Activated CD8-positive, alpha-beta memory T cell treated with anti-CD3 and anti-CD28 coated beads, Interleukin-2, amount 50 U/mL, for 24 hours (primary cell): ENCODE results near the gene SSTR4.
"Not testable (repeated sequence)": the region's sequence is repeated elsewhere in the genome, so short reads cannot be mapped to it uniquely, and the experiment has no call there.

Source experiments
- DNase-seq: peaks from one replicate; pipeline ENCODE4 v3.0.0-alpha.2; 2020; ENCODE audit errors: extremely low read depth

SSTR4 gene, protein sequence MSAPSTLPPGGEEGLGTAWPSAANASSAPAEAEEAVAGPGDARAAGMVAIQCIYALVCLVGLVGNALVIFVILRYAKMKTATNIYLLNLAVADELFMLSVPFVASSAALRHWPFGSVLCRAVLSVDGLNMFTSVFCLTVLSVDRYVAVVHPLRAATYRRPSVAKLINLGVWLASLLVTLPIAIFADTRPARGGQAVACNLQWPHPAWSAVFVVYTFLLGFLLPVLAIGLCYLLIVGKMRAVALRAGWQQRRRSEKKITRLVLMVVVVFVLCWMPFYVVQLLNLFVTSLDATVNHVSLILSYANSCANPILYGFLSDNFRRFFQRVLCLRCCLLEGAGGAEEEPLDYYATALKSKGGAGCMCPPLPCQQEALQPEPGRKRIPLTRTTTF

DNA sequence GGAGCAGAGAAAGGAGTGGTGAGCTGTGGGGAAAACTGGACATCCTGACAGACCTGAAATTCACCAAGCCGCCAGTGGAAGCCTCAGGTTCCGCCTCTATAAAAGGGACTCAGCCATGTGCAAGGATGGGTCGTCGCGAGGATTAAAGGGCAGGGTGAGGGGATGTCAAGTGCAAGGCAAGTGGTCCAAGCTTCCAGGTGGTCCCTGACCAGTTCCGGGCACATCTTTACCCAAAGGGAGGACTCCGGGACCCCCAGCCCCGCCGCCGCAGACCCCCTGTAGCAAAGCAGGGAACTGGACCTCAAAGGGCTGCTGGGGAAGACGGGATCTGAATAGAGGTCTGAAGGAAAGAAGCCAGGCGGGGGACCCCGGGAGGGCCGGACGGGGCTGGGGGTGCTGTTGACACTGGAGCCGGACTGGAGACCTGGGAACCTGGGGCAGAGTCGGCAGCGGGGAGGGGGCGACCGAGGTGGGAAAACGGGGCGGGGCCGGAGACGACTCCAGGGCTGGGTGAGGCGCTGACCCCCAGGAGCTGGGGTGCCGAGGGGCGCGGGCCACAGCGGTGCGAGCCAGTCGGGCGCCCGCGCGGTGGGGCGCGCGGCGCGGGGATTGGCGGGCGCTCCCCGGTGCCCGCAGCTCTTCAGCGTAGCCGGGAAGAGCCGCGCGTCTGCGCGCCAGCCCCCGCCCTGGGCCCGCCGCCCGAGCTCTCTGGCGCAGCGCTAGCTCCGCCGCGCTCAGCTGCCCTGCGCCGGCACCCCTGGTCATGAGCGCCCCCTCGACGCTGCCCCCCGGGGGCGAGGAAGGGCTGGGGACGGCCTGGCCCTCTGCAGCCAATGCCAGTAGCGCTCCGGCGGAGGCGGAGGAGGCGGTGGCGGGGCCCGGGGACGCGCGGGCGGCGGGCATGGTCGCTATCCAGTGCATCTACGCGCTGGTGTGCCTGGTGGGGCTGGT is at the start of gene SSTR4:
Gene SSTR4 (plus strand): TSS at position 592 of the 951 bp plus-strand sequence. CDS start 172 bp downstream, at position 764.
- DNase-seq, result no peak

GRCh38 chr20:22986601-22987000 is 48.5 kb upstream of the SSTR4 start:
- no peak for DNase-seq

DNA sequence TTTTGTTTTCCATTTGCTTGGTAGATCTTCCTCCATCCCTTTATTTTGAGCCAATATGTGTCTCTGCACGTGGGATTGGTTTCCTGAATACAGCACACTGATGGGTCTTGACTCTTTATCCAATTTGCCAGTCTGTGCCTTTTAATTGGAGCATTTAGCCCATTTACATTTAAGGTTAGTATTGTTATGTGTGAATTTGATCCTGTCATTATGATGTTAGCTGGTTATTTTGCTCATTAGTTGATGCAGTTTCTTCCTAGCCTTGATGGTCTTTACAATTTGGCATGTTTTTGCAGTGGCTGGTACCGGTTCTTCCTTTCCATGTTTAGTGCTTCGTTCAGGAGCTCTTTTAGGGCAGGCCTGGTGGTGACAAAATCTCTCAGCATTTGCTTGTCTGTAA is 43.7 kb upstream of the SSTR4 start:
- DNase-seq, result not testable (repeated sequence)

DNA sequence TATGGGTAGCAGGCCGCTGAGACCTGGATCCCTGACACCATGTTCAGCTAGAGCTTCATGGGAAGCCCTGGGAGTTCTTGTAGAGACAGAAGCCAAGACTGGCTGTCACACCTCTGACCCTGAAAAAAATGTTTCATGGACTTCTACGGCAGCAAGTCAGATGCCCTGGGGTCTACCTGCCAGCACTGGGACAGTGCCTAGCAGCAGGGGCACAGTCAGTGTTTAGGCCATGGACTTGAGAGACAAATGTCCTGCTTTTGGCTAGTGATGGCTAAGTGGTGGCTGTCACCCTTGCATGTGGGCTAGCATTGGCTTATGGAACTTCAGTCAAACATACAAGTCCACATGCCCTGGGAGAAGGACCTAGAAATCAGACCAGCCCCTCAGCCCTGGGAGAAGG is 41.3 kb upstream of the SSTR4 start:
- DNase-seq, result no peak

GRCh38 chr20:22995923-22996322 is 39.2 kb upstream of the SSTR4 start:
- no peak for DNase-seq

GRCh38 chr20:22998476-22998875 is 36.6 kb upstream of the SSTR4 start:
- DNase-seq, result no peak

- DNase-seq, result no peak
These were observed 35.4 kb upstream of the SSTR4 start for GRCh38 chr20:22999756-23000155.

DNA sequence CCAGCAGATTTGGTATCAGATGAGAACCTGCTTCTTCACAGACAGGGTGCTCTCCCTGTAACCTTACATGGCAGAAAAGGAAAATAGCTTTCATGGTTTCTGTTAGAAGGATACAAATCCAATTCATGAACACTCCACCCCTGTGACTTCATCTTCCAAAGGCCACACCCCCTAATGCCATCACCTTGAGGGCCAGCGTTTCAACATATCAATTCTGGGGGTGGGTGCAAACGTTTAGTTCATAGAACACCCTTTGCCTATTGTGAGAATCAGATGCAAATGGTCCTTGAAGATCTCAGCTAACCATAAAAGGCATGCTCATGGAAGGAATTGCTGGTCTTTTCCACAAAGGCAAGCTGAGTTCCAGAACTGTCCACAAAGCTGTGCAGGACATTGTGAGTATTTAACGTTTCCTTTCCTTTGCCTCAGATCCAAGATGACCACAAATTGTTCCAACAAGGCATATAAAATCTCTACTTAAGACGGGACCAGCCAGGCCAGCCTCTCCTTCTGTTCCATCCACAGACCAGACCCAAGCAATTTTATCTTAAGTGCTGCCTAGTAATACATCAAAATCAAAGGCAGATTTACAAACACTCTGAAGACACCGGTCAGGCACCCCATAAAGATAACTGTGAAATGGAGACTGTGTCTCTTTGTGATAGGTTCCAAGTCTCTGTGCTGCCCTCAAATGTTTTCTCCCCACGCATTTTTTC is 34.7 kb upstream of the SSTR4 start:
- DNase-seq, result no peak

DNA sequence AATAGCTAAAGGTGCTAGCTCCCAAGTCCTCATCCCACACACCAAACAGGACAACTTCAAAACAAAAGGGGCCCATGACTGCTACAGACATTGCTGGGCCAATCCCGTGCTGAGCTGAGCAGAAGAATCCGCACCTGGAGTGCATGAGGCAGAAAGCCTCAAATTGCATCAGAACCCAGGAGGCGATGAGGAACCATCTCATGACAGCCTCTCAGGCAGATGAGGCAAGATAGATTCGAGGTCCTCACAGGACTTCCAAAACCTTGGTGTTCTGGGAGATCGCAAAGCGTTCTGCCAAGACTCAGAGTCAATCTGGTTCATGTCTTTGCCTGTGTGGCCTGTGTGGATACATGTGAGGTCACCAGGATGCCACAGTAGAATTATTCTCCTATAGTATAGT is 32.8 kb upstream of the SSTR4 start:
- DNase-seq, result no peak

- no peak for DNase-seq
These were observed 32.0 kb upstream of the SSTR4 start for GRCh38 chr20:23003077-23003635.

- no peak for DNase-seq
These were observed 31.1 kb upstream of the SSTR4 start for GRCh38 chr20:23003881-23004460.

- DNase-seq, result no peak
These were observed 29.3 kb upstream of the SSTR4 start for GRCh38 chr20:23005776-23006175.

DNA sequence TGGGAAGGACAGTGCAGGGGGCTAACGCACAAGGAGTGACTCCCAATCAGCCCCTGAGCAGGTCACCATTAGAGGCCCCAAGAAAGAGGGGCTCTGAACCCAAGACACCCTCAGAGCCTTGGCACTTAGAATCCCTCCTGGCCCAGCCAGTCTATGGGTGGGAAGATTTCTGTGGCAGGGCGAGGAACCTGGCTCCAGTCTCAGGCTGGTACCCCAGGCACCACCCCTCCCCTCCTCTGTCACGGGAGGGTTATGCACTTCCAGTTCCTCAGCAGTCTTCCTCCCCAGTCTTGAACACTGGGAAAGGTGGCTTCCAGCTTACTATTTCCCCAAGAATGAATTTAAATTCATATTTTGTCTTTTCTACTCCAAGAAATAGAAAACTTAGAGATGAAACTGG is 27.6 kb upstream of the SSTR4 start:
- no peak for DNase-seq

DNA sequence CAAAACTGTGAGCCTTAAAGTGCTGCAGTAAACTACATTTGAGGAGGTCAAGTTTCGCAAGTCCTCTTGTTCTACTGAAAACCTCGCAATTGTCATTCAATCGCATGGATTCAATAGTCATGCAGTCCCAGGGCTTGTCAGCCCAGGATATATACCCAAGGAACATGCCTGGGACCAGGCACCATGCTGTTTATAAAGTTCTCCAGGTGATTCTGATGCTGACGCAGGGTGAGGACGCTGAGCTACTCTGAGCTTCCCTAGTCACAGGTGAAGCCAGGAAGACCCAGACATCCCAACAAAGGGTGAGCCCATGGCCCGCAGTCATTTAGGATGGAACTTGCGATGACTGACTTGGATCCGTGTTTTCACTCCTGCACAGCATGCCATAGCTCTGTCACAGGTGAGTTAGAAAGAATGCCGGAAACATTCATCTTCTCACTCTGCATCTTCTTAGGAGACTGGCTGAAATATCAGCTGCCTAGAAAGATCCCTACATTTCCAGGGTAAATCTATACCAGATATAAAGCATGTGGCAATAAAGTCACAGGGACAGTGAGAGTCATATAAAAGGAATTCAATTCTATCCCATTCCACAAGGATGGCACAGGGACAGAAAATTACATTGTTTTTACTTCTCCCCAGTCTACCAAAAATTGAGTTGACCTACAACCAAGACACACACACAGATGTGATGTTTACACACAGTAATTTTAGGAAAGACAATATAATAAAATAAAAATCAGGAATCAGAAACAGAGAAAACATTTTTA is 27.0 kb upstream of the SSTR4 start:
- DNase-seq, result no peak

DNA sequence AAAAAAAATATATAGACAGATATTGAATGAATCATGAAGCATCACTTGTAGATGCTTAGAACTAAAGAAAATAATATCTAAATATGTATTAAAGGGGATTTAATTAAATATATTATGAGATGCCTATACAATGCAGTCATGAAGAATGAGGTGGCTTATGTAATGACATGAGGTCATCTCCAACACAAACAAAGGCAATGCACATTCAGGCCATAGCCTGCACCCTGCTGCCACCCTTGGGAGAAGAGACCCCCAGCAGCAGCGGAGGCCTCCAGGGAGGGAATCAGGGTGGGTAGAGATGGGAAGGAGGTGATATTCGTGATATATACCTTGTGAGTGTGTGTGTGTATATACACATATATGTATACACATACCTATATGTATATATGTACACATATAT is 26.4 kb upstream of the SSTR4 start:
- no peak for DNase-seq

- no peak for DNase-seq
These were observed 25.5 kb upstream of the SSTR4 start for GRCh38 chr20:23009636-23010035.

DNA sequence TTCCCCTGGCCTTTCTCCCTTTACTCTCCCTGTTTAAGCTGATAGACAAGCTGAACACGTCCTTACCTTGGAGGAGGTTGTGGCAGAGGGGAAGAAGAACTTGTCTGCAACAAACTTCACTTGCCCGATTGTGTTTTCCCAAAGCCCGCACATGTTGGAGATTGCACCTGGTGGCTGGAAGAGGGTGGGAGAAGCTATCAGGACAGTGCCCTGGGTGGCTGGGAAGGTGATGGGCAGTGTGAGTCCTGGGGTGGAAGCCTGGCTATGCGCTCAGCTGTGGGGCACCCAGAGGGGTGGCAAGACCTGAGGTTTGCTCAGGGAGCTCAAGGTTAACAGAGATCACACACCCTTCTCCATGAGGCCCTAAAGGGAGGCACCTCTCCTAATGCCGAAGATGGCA is 25.0 kb upstream of the SSTR4 start:
- DNase-seq, result no peak

- DNase-seq, result no peak
These were observed 23.9 kb upstream of the SSTR4 start for GRCh38 chr20:23011008-23011721.

GRCh38 chr20:23013429-23013828 is 21.7 kb upstream of the SSTR4 start:
- no peak for DNase-seq

DNA sequence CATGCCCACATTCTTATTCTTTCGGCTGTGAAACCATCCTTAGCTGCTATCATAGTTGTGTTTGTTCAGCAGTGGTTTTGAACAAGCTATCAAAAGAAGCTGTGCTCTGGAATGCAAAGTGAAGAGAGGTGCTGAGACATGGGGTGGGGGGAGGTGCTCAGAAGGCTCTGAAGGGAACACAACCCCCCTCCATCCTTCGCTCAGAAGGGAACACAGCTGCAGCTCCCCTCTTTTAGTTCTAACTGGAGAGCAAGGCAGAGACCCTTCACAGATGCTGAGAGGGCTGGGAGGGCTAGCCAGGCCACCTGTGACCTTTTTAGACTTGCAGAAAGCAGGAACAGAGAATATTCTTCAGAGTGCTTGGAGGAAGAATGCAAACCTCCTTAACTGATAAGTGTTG is 17.6 kb upstream of the SSTR4 start:
- DNase-seq, result no peak
